ENCODE measurements around the gene PTPRB. TPM values are rescaled to one million over a fixed set of nuclear protein-coding genes. Genes with fewer than 3 reads are reported as not detected.
"Not testable (repeated sequence)": the region's sequence is repeated elsewhere in the genome, so short reads cannot be mapped to it uniquely, and the experiment has no call there.

The PTPRB gene
- total RNA-seq, 6 donors from 2014 or later: 68.8 to 113 (median 80.8) TPM

GRCh38 chr12:70497508-70497907 is 139.7 kb downstream of the PTPRB start:
- Histone ChIP-seq H3K4me3 (no peak overlapping the region), H3K9me3 (peaks cover 0 to 5% (median 0%) of the 10 kb centered on the region in 4 donors), H3K27me3 (no peaks in the 10 kb centered on the region), H3K4me1 (no peaks in the 10 kb centered on the region), H3K27ac (no peak overlapping the region), H3K36me3 (no peaks in the 10 kb centered on the region)
- ATAC-seq (ENCODE audit: low FRiP score in 2 of 2) (no peak), DNase-seq (no peak)
- TF ChIP-seq CTCF (IDR thresholded peaks at IDR 0.05) (no peak), POLR2A (IDR thresholded peaks at IDR 0.05) (no peak)
- 86 to 93% methylated on average over 5 of the region's 5 CpGs for WGBS, 2 donors

- H3K36me3 ChIP-seq; H3K27ac ChIP-seq; H3K27me3 ChIP-seq; H3K9me3 ChIP-seq; DNase-seq; H3K4me3 ChIP-seq; ATAC-seq (ENCODE audit: low FRiP score in 2 of 2); H3K4me1 ChIP-seq: not testable (repeated sequence)
- 90 to 92% methylated on average over 1 of the region's 1 CpG for WGBS, 2 donors
Measured at GRCh38 chr12:70492904-70493303, 144.3 kb downstream of the PTPRB start.

- not testable (repeated sequence) for ATAC-seq (ENCODE audit: low FRiP score in 2 of 2); H3K27me3 ChIP-seq; DNase-seq; H3K36me3 ChIP-seq; H3K9me3 ChIP-seq; H3K4me3 ChIP-seq; H3K4me1 ChIP-seq; H3K27ac ChIP-seq
Measured at GRCh38 chr12:70490928-70491327, 146.3 kb downstream of the PTPRB start.

- WGBS, 2 donors: 81 to 86% methylated on average over 2 of the region's 2 CpGs
- Histone ChIP-seq H3K4me3 (no peak overlapping the region), H3K27ac (no peak overlapping the region), H3K36me3 (no peaks in the 10 kb centered on the region), H3K4me1 (peaks cover 0 to 14% (median 4%) of the 10 kb centered on the region in 4 donors), H3K27me3 (no peaks in the 10 kb centered on the region), H3K9me3 (no peaks in the 10 kb centered on the region)
- TF ChIP-seq POLR2A (IDR thresholded peaks at IDR 0.05) (no peak), EP300 (IDR thresholded peaks at IDR 0.05) (no peak), POLR2AphosphoS5 (IDR thresholded peaks at IDR 0.05) (no peak), CTCF (IDR thresholded peaks at IDR 0.05) (no peak)
- DNase-seq (no peak), ATAC-seq (ENCODE audit: low FRiP score in 2 of 2) (no peak)
Measured at GRCh38 chr12:70487440-70487839, 149.8 kb downstream of the PTPRB start.

- no peaks in the 10 kb centered on the region for H3K36me3 ChIP-seq
- ATAC-seq (ENCODE audit: low FRiP score in 2 of 2) (peak; percentile 23 to 68), DNase-seq (no peak)
- TF ChIP-seq POLR2AphosphoS5 (IDR thresholded peaks at IDR 0.05): no peak
- no peak for TF ChIP-seq CTCF (IDR thresholded peaks at IDR 0.05)
- TF ChIP-seq POLR2A (IDR thresholded peaks at IDR 0.05): no peak
- no peak for TF ChIP-seq EP300 (IDR thresholded peaks at IDR 0.05)
- H3K27ac ChIP-seq: no peak overlapping the region
- peaks cover 0 to 14% (median 4%) of the 10 kb centered on the region in 4 donors for H3K4me1 ChIP-seq
- no peaks in the 10 kb centered on the region for H3K9me3 ChIP-seq
- H3K27me3 ChIP-seq: no peaks in the 10 kb centered on the region
- H3K4me3 ChIP-seq: no peak overlapping the region
- WGBS, 2 donors: 49 to 52% methylated on average over 2 of the region's 2 CpGs
Measured at GRCh38 chr12:70486588-70486987, 150.6 kb downstream of the PTPRB start.

- no peak overlapping the region for H3K27ac ChIP-seq
- TF ChIP-seq POLR2AphosphoS5 (IDR thresholded peaks at IDR 0.05): no peak
- no peak for TF ChIP-seq EP300 (IDR thresholded peaks at IDR 0.05)
- TF ChIP-seq POLR2A (IDR thresholded peaks at IDR 0.05): no peak
- no peak for TF ChIP-seq CTCF (IDR thresholded peaks at IDR 0.05)
- H3K4me1 ChIP-seq: peaks cover 0 to 14% (median 4%) of the 10 kb centered on the region in 4 donors
- no peaks in the 10 kb centered on the region for H3K27me3 ChIP-seq
- ATAC-seq (ENCODE audit: low FRiP score in 2 of 2): no peak
- no peaks in the 10 kb centered on the region for H3K9me3 ChIP-seq
- no peak overlapping the region for H3K4me3 ChIP-seq
- no peak for DNase-seq
- H3K36me3 ChIP-seq: no peaks in the 10 kb centered on the region
- WGBS, 2 donors: 64 to 70% methylated on average over 3 of the region's 3 CpGs
Measured at GRCh38 chr12:70485704-70486103, 151.5 kb downstream of the PTPRB start.
